GM12878 (cell line): ENCODE data around the gene SNX11. TPM values are rescaled to one million over a fixed set of nuclear protein-coding genes. Genes with fewer than 3 reads are reported as not detected.

Experiments
- ATAC-seq: fragments of 200-7000 bp; cut with Tn5 transposase; 3 replicates; pipeline ENCODE4 v1.9.1; 2020; ENCODE audit warnings: mild to moderate bottlenecking, moderate library complexity
- BruUV-seq: library from RNA; stranded (reverse); fragments of 400-500 nt; replicated peaks from 2 replicates; lab custom pipeline; 2021; lab: Mats Ljungman, UMichigan
- CTCF ChIA-PET: fragments of 300-600 bp; sonication (Branson Sonifier 250); formaldehyde crosslinking; extraction: SDS; loops from one replicate; lab custom pipeline; 2021; ENCODE audit warnings: inconsistent platforms; lab: Yijun Ruan, JAX
- POLR2A ChIA-PET: fragments of 350-600 bp; formaldehyde crosslinking; extraction: SDS; loops from one replicate; lab custom pipeline; 2021; ENCODE audit warnings: inconsistent platforms; lab: Charles Lee
- RAD21 ChIA-PET: fragments of 300-600 bp; sonication (Branson Sonifier 250); formaldehyde crosslinking; loops from one replicate; lab custom pipeline; 2023; ENCODE audit warnings: antibody characterized with exemption; ENCODE audit not compliant: unreplicated experiment; lab: Charles Lee
- SMC1A ChIA-PET: fragments of 300-600 bp; sonication (Branson Sonifier 250); formaldehyde crosslinking; loops from one replicate; lab custom pipeline; 2023; ENCODE audit not compliant: unreplicated experiment, uncharacterized antibody; lab: Charles Lee
- DNase-seq: peaks from one replicate; pipeline ENCODE4 v3.0.0-alpha.2; 2011; ENCODE audit warnings: low read depth, low spot score
- FAIRE-seq: peaks from 3 replicates; lab custom pipeline; 2011; peaks lifted over from hg19 to GRCh38; lab: Jason Lieb, UNC
- H2AFZ ChIP-seq: 2 replicates; pipeline ENCODE4 v1.6.0; 2011; ENCODE audit warnings: low read depth, low read length, control low read depth; ENCODE audit not compliant: control insufficient read depth
- H3K27ac ChIP-seq: 2 replicates; pipeline ENCODE4 v1.5.1; 2011; ENCODE audit warnings: control low read depth; ENCODE audit not compliant: control insufficient read depth, insufficient read depth
- H3K27me3 ChIP-seq, 2 experiments: replicated peaks in 1 of 2; 2 replicates each; pipeline versions ENCODE4 v1.6.0 to v1.6.1; 2011; ENCODE audit warnings: low read length in 1 of 2; ENCODE audit not compliant: control insufficient read depth in 2 of 2, insufficient read depth in 2 of 2
- H3K36me3 ChIP-seq, 2 experiments: 2 replicates each; pipeline ENCODE4 v1.5.1; 2011; ENCODE audit warnings: low read length in 1 of 2; ENCODE audit not compliant: control insufficient read depth in 2 of 2, insufficient read depth in 2 of 2
- H3K4me1 ChIP-seq: 2 replicates; pipeline ENCODE4 v1.6.1; 2011; ENCODE audit warnings: mild to moderate bottlenecking, low read length, moderate library complexity, mixed read lengths; ENCODE audit not compliant: control insufficient read depth, insufficient read depth
- H3K4me2 ChIP-seq: 2 replicates; pipeline ENCODE4 v1.6.0; 2011; ENCODE audit warnings: control low read depth; ENCODE audit not compliant: control insufficient read depth, insufficient read depth
- H3K4me3 ChIP-seq: fragments of 200-600 bp; sonication (generic); 2 replicates; pipeline ENCODE4 v1.5.1; 2016
- H3K79me2 ChIP-seq: 2 replicates; pipeline ENCODE4 v1.6.0; 2011; ENCODE audit warnings: low read length; ENCODE audit not compliant: control insufficient read depth, insufficient read depth
- H3K9ac ChIP-seq: 2 replicates; pipeline ENCODE4 v1.8.0; 2011; ENCODE audit warnings: low read length, control low read depth, mixed read lengths; ENCODE audit not compliant: control insufficient read depth, insufficient read depth
- H3K9me3 ChIP-seq: replicated peaks from 3 replicates; pipeline ENCODE4 v1.5.1; 2011; ENCODE audit warnings: mild to moderate bottlenecking, low read length; ENCODE audit not compliant: control insufficient read depth, insufficient read depth
- H4K20me1 ChIP-seq: 2 replicates; pipeline ENCODE4 v1.6.0; 2011; ENCODE audit not compliant: control insufficient read depth, insufficient read depth
- BCL11A ChIP-seq: IDR thresholded peaks from 2 replicates; pipeline ENCODE4 v1.6.1; 2011; ENCODE audit warnings: low read depth, low read length
- BRCA1 ChIP-seq: IDR thresholded peaks from 2 replicates; pipeline ENCODE4 v1.6.1; 2011; ENCODE audit warnings: low read depth, low read length, improper control_type of control experiment
- CBX3 ChIP-seq: fragments of 200-600 bp; sonication (generic); IDR thresholded peaks from 2 replicates; pipeline ENCODE4 v1.6.1; 2016; ENCODE audit warnings: low read depth, borderline replicate concordance
- EP300 ChIP-seq, 2 experiments: fragments of 150-350 bp in 1 of 2; IDR thresholded peaks; 2 replicates each; pipeline ENCODE4 v1.6.1; 2011 to 2012; ENCODE audit warnings: low read depth in 2 of 2, low read length in 2 of 2, borderline replicate concordance in 1 of 2, improper control_type of control experiment in 1 of 2, inconsistent platforms in 1 of 2; ENCODE audit not compliant: control insufficient read depth in 1 of 2
- ETV6 ChIP-seq, 2 experiments: fragments of 450-650 bp in 1 of 2; IDR thresholded peaks in 1 of 2; conservative IDR thresholded peaks in 1 of 2; 2 replicates each; pipeline ENCODE4 v1.6.1; 2014; ENCODE audit warnings: antibody characterized with exemption in 1 of 2, borderline replicate concordance in 1 of 2, low read depth in 1 of 2, mild to moderate bottlenecking in 1 of 2, moderate library complexity in 1 of 2
- GABPA ChIP-seq: IDR thresholded peaks from 2 replicates; pipeline ENCODE4 v1.6.1; 2014; ENCODE audit warnings: antibody characterized with exemption, low read depth, mild to moderate bottlenecking, inconsistent platforms
- NFIC ChIP-seq: IDR thresholded peaks from 2 replicates; pipeline ENCODE4 v1.6.1; 2012; ENCODE audit warnings: low read depth, mild to moderate bottlenecking, inconsistent platforms, low read length, moderate library complexity
- NFYA ChIP-seq: IDR thresholded peaks from 2 replicates; pipeline ENCODE4 v1.6.1; 2011; ENCODE audit warnings: low read depth, mild to moderate bottlenecking, low read length, improper control_type of control experiment, borderline replicate concordance
- PML ChIP-seq: IDR thresholded peaks from 2 replicates; pipeline ENCODE4 v1.6.1; 2012; ENCODE audit warnings: low read length, inconsistent platforms
- YY1 ChIP-seq: IDR thresholded peaks from 2 replicates; pipeline ENCODE4 v1.6.1; 2011; ENCODE audit warnings: low read depth, mild to moderate bottlenecking, low read length
- WGBS: methylation state at CpG from one replicate; pipeline ENCODE4 v1.1.6; 2016; ENCODE audit warnings: low lambda C conversion rate; ENCODE audit not compliant: insufficient replicate concordance, insufficient coverage; ENCODE audit errors: missing lambda C conversion rate; 5-methylcytosine and 5-hydroxymethylcytosine counted together
- in situ Hi-C: fragments of 300-500 bp; cut with MboI; formaldehyde crosslinking; loops from 9 replicates; pipeline ENCODE4 v1.14.3; 2018; ENCODE audit warnings: mixed read lengths
- intact Hi-C: fragments of 100-400 bp; cut with micrococcal nuclease; formaldehyde crosslinking; loops from one replicate; pipeline ENCODE4 v1.14.2; 2022; ENCODE audit not compliant: unreplicated experiment
- polyA plus RNA-seq, 11 experiments: library from polyadenylated mRNA; depleted of rRNA in 4 of 11; unstranded in 6 of 11; stranded (reverse) in 5 of 11; fragments of >200 nt; fragmentation: Nextera tagmentation in 4 of 11; fragmentation: Illumina TruSeq in 1 of 11; extraction: Ambion mirVana in 4 of 11; extraction: Trizol in 1 of 11; gene quantifications; 1 replicate in 1 of 11; 2 replicates in 10 of 11; pipeline versions ENCODE4 v1.2.1 to v1.2.3, GENCODE V29; 2011 to 2016; ENCODE audit warnings: inconsistent platforms in 2 of 11, missing spikeins in 2 of 11, low read depth in 1 of 11
- total RNA-seq, 4 experiments: library from RNA; depleted of rRNA in 3 of 4; stranded (reverse); fragments of >200 nt in 3 of 4; fragmentation: Illumina TruSeq in 1 of 4; extraction: Trizol in 1 of 4; gene quantifications; 2 replicates each; pipeline versions ENCODE4 v1.2.1 to v1.2.3, GENCODE V29; 2013 to 2021
- TF ChIP-seq, protein P1 (sequence below): fragments of 450-650 bp; IDR thresholded peaks from 2 replicates; pipeline ENCODE4 v1.6.1; 2017; ENCODE audit warnings: borderline replicate concordance
- TF ChIP-seq, protein P2 (sequence below): fragments of 450-650 bp; IDR thresholded peaks from 2 replicates; pipeline ENCODE4 v1.6.1; 2017; ENCODE audit warnings: mild to moderate bottlenecking, low read depth, inconsistent platforms; ENCODE audit not compliant: poor library complexity, severe bottlenecking
- TF ChIP-seq, protein P3 (sequence below): IDR thresholded peaks from 2 replicates; pipeline ENCODE4 v1.6.1; 2012; ENCODE audit warnings: low read length, inconsistent platforms

Gene SNX11
- total and polyA plus RNA-seq, 10 of the 15 experiments (the other 5 are each of a cell fraction or from before 2014, with no cell fraction given), result 34.2 to 127 (median 61.8) TPM

DNA sequence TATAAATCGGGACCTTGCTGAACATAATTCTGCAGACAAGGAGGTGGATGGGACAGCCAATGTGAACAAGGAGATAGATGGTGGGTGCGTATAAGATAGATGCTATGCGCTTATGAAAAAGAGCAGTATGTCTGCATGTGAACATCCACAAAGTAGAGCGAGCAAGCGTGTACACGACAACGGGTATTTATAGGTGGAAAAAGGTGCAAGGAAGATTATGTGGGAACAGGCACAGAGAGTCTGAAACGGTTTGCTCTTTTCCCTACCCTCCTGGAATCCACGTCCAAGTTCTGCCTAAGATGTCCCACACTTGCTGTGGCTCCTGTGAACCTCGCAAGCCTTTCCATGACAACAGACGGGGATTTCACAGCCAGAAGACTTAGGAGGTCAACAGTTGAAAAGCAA, 43.0 kb downstream of the SNX11 start:
- H3K9me3 ChIP-seq, result no peaks in the 10 kb centered on the region
- DNase-seq (no peak), ATAC-seq (no peak), FAIRE-seq (no peak)
- no peak overlapping the region for H2AFZ ChIP-seq
- no peaks in the 10 kb centered on the region for H3K27me3 ChIP-seq
- RAD21 ChIA-PET, result interaction anchor here (0.6 kb wide), 1 partner anchor 39 kb away, joined by 3 read pairs; no protein-coding TSS in a partner anchor
- CTCF ChIA-PET, result interaction anchor here (0.9 to 2.1 kb wide), 3 partner anchors 9 to 89 kb away, joined by 3 to 8 read pairs (median 4); no protein-coding TSS in a partner anchor
- in situ Hi-C loops (no loop called here), intact Hi-C loops (loop anchor here (10.0 kb wide), 1 partner anchor 184 kb away; no protein-coding TSS in a partner anchor)
- peaks cover 2% of the 10 kb centered on the region; the same call in 1 of the 2 replicates for H3K4me1 ChIP-seq
- WGBS, result 70% methylated on average over 11 of the region's 11 CpGs
- H3K9ac ChIP-seq, result no peak overlapping the region
- H3K27ac ChIP-seq, result no peak overlapping the region
- BruUV-seq, result no TSS peak
- no peaks in the 10 kb centered on the region for H4K20me1 ChIP-seq
- TF ChIP-seq NFIC (no peak), GABPA (no peak), ETV6 (conservative IDR thresholded peaks at IDR 0.05 in 1 of 2, IDR thresholded peaks at IDR 0.05 in 1 of 2; ENCODE audit: borderline replicate concordance in 1 of 2, low read depth in 1 of 2) (no peak), PML (no peak), NFYA (no peak), YY1 (no peak), BCL11A (no peak), CBX3 (no peak), BRCA1 (no peak), EP300 (IDR thresholded peaks at IDR 0.05; ENCODE audit: borderline replicate concordance in 1 of 2, control insufficient read depth in 1 of 2, low read depth in 2 of 2, low read length in 2 of 2) (no peak)
- TF ChIP-seq, protein P1, sequence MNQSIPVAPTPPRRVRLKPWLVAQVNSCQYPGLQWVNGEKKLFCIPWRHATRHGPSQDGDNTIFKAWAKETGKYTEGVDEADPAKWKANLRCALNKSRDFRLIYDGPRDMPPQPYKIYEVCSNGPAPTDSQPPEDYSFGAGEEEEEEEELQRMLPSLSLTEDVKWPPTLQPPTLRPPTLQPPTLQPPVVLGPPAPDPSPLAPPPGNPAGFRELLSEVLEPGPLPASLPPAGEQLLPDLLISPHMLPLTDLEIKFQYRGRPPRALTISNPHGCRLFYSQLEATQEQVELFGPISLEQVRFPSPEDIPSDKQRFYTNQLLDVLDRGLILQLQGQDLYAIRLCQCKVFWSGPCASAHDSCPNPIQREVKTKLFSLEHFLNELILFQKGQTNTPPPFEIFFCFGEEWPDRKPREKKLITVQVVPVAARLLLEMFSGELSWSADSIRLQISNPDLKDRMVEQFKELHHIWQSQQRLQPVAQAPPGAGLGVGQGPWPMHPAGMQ, result no peak
- TF ChIP-seq, protein P2, sequence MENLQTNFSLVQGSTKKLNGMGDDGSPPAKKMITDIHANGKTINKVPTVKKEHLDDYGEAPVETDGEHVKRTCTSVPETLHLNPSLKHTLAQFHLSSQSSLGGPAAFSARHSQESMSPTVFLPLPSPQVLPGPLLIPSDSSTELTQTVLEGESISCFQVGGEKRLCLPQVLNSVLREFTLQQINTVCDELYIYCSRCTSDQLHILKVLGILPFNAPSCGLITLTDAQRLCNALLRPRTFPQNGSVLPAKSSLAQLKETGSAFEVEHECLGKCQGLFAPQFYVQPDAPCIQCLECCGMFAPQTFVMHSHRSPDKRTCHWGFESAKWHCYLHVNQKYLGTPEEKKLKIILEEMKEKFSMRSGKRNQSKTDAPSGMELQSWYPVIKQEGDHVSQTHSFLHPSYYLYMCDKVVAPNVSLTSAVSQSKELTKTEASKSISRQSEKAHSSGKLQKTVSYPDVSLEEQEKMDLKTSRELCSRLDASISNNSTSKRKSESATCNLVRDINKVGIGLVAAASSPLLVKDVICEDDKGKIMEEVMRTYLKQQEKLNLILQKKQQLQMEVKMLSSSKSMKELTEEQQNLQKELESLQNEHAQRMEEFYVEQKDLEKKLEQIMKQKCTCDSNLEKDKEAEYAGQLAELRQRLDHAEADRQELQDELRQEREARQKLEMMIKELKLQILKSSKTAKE, result no peak
- TF ChIP-seq, protein P3, sequence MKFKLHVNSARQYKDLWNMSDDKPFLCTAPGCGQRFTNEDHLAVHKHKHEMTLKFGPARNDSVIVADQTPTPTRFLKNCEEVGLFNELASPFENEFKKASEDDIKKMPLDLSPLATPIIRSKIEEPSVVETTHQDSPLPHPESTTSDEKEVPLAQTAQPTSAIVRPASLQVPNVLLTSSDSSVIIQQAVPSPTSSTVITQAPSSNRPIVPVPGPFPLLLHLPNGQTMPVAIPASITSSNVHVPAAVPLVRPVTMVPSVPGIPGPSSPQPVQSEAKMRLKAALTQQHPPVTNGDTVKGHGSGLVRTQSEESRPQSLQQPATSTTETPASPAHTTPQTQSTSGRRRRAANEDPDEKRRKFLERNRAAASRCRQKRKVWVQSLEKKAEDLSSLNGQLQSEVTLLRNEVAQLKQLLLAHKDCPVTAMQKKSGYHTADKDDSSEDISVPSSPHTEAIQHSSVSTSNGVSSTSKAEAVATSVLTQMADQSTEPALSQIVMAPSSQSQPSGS, result no peak
- no peak overlapping the region for H3K4me2 ChIP-seq
- peaks cover 2 to 7% of the 10 kb centered on the region in 2 experiments; a peak in 2 of 4 replicates for H3K36me3 ChIP-seq
- POLR2A ChIA-PET, result no interaction called here
- no peaks in the 10 kb centered on the region for H3K79me2 ChIP-seq
- no peak overlapping the region for H3K4me3 ChIP-seq
- SMC1A ChIA-PET, result interaction anchor here (0.7 kb wide), 1 partner anchor 11 kb away, joined by 3 read pairs; no protein-coding TSS in a partner anchor
